ENCODE data around the gene LMAN1L.

Gene LMAN1L

GRCh38 chr15:74817370-74817737, 4.7 kb downstream of the LMAN1L start:
- DNase-seq: no peak

GRCh38 chr15:74820056-74820455, 7.4 kb downstream of the LMAN1L start:
- DNase-seq: no peak

- no peak for DNase-seq
These were observed 8.6 kb downstream of the LMAN1L start for GRCh38 chr15:74821091-74821789.

GRCh38 chr15:74821790-74822158, 9.1 kb downstream of the LMAN1L start:
- DNase-seq: no peak

GRCh38 chr15:74822233-74822632, 9.6 kb downstream of the LMAN1L start:
- no peak for DNase-seq

GRCh38 chr15:74823324-74823723, 10.7 kb downstream of the LMAN1L start:
- DNase-seq: no peak

- DNase-seq: no peak
These were observed 12.3 kb downstream of the LMAN1L start for GRCh38 chr15:74824976-74825375.

- no peak for DNase-seq
These were observed 13.2 kb downstream of the LMAN1L start for GRCh38 chr15:74825866-74826265.

GRCh38 chr15:74826364-74826819, 13.8 kb downstream of the LMAN1L start, which contains the start of gene CPLX3:
Gene CPLX3, plus strand, starts transcription at chr15:74826627. Its CDS starts 77 bp downstream, at chr15:74826704.
- DNase-seq: no peak

- no peak for DNase-seq
These were observed 14.3 kb downstream of the LMAN1L start for GRCh38 chr15:74826921-74827320.

GRCh38 chr15:74827614-74828013, 15.0 kb downstream of the LMAN1L start:
- DNase-seq: no peak

GRCh38 chr15:74828835-74829234, 16.2 kb downstream of the LMAN1L start:
- DNase-seq: no peak

GRCh38 chr15:74829486-74829885, 16.9 kb downstream of the LMAN1L start:
- no peak for DNase-seq

- no peak for DNase-seq
These were observed 17.4 kb downstream of the LMAN1L start for GRCh38 chr15:74829991-74830390.

- DNase-seq: no peak
These were observed 18.2 kb downstream of the LMAN1L start for GRCh38 chr15:74830868-74831267.

GRCh38 chr15:74831813-74832495, 19.3 kb downstream of the LMAN1L start:
- no peak for DNase-seq

- no peak for DNase-seq
These were observed 20.2 kb downstream of the LMAN1L start for GRCh38 chr15:74832826-74833225.

GRCh38 chr15:74833376-74834107, 20.9 kb downstream of the LMAN1L start:
- DNase-seq: no peak

GRCh38 chr15:74835312-74835823, 22.7 kb downstream of the LMAN1L start:
- no peak for DNase-seq

GRCh38 chr15:74836846-74837245, 24.2 kb downstream of the LMAN1L start:
- DNase-seq: no peak

GRCh38 chr15:74837482-74838136, 25.0 kb downstream of the LMAN1L start:
- DNase-seq: no peak

- no peak for DNase-seq
These were observed 25.5 kb downstream of the LMAN1L start for GRCh38 chr15:74838137-74838516.
